ENCODE data around the gene TMEM270. TPM values are rescaled to one million over a fixed set of nuclear protein-coding genes. Genes with fewer than 3 reads are reported as not detected.
A peak's percentile ranks its signal among the peaks of the same experiment; 100 is the strongest.
"Not testable (repeated sequence)": the region's sequence is repeated elsewhere in the genome, so short reads cannot be mapped to it uniquely, and the experiment has no call there.

TMEM270 gene
- polyA plus RNA-seq, 3 donors, result not detected

DNA sequence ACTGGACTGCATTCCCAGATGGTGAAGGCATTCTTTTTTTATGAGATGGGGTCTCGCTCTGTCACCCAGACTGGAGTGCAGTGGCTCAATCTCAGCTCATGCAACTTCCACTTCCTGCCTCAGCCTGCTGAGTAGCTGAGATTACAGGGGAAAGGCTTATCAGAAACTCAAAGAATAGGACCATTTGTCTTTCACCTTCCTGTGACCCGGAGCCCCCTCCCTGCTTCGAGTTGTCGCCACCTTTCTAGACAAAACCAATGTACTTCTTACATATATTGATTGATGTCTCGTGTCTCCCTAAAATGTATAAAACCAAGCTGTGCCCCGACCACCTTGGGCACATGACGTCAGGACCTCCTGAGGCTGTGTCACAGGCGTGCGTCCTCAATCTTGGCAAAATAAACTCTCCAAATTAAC is 16.8 kb upstream of the TMEM270 start:
- H3K27me3 Mint-ChIP-seq (ENCODE audit: low read depth in 3 of 3), result peaks cover 9 to 16% (median 10%) of the 10 kb centered on the region in 3 donors
- Histone ChIP-seq H3K79me2 (ENCODE audit: insufficient read depth, low read length) (no peaks in the 10 kb centered on the region), H3K4me3 (replicated peaks in 1 of 3; ENCODE audit: low read depth in 2 of 3, low read length in 3 of 3) (peak overlapping the region in 1 of 3 experiments; percentile 31), H3K4me2 (replicated peaks; ENCODE audit: extremely low read depth, low read length, poor library complexity, severe bottlenecking) (peak overlapping the region; percentile 26), H3K4me1 (ENCODE audit: control insufficient read depth in 1 of 2, insufficient read depth in 2 of 2, low read length in 2 of 2) (peaks cover 55 to 56% of the 10 kb centered on the region in 2 donors), H3K27me3 (ENCODE audit: control insufficient read depth in 2 of 2, insufficient read depth in 2 of 2, low read length in 2 of 2) (no peaks in the 10 kb centered on the region), H2AFZ (ENCODE audit: insufficient read depth, low read depth, low read length, poor library complexity, severe bottlenecking) (no peak overlapping the region), H3K9me3 (replicated peaks in 1 of 2; ENCODE audit: control insufficient read depth in 1 of 2, insufficient read depth in 1 of 2, low read length in 2 of 2) (no peaks in the 10 kb centered on the region), H3K9ac (ENCODE audit: insufficient read depth, low read length, poor library complexity, severe bottlenecking) (no peak overlapping the region), H3K36me3 (replicated peaks in 1 of 2; ENCODE audit: control insufficient read depth in 1 of 2, insufficient read depth in 2 of 2, low read length in 2 of 2) (no peaks in the 10 kb centered on the region), H4K20me1 (ENCODE audit: insufficient read depth, low read length) (no peaks in the 10 kb centered on the region), H3K27ac (ENCODE audit: low read depth in 1 of 2, low read length in 2 of 2) (no peak overlapping the region)
- DNase-seq, result peak in 2 of 3 donors; percentile 29 to 32
- peak overlapping the region in 4 of 7 donors; percentile 21 to 80 (median 64) for H3K27ac Mint-ChIP-seq
- TF ChIP-seq, protein P1, sequence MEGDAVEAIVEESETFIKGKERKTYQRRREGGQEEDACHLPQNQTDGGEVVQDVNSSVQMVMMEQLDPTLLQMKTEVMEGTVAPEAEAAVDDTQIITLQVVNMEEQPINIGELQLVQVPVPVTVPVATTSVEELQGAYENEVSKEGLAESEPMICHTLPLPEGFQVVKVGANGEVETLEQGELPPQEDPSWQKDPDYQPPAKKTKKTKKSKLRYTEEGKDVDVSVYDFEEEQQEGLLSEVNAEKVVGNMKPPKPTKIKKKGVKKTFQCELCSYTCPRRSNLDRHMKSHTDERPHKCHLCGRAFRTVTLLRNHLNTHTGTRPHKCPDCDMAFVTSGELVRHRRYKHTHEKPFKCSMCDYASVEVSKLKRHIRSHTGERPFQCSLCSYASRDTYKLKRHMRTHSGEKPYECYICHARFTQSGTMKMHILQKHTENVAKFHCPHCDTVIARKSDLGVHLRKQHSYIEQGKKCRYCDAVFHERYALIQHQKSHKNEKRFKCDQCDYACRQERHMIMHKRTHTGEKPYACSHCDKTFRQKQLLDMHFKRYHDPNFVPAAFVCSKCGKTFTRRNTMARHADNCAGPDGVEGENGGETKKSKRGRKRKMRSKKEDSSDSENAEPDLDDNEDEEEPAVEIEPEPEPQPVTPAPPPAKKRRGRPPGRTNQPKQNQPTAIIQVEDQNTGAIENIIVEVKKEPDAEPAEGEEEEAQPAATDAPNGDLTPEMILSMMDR (IDR thresholded peaks at IDR 0.05), result no peak
- 7% methylated on average over 2 of the region's 9 CpGs for WGBS (ENCODE audit: insufficient coverage)
- H3K36me3 Mint-ChIP-seq, result no peaks in the 10 kb centered on the region
- H3K9me3 Mint-ChIP-seq, result no peaks in the 10 kb centered on the region
- H3K4me1 Mint-ChIP-seq, result peaks cover 41% of the 10 kb centered on the region
- intact Hi-C loops (cut with micrococcal nuclease), result no loop called here
- H3K4me3 Mint-ChIP-seq, result peak overlapping the region in 1 of 2 donors; percentile 70

DNA sequence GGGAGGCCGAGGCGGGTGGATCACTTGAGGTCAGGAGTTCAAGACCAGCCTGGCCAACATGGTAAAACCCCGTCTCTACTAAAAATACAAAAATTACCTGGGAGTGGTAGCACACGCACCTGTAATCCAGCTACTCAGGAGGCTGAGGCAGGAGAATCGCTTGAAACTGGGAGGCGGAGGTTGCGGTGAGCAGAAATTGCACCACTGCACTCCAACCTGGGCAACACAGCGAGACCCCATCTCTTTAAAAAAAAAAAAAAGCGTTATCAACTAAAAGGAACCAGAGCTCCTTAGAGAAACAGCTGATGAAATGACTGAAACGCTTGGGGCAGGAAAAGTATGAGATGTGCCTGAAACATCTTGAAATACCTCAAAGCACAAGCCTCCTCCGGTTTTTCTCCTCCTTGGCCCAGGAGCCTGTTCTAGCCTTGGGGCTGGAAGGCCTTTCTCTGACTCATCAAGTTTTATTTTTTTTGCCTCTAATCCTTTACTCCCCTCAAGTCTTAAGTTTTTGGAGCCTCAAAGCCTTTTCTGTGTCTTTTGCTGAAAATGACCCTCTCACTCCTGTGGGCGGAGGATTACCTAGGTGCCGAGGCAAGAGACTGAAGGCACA is 16.0 kb upstream of the TMEM270 start:
- Histone ChIP-seq H3K27ac (ENCODE audit: low read depth in 1 of 2, low read length in 2 of 2) (no peak overlapping the region), H3K79me2 (ENCODE audit: insufficient read depth, low read length) (no peaks in the 10 kb centered on the region), H3K9ac (ENCODE audit: insufficient read depth, low read length, poor library complexity, severe bottlenecking) (no peak overlapping the region), H3K9me3 (replicated peaks in 1 of 2; ENCODE audit: control insufficient read depth in 1 of 2, insufficient read depth in 1 of 2, low read length in 2 of 2) (no peaks in the 10 kb centered on the region), H4K20me1 (ENCODE audit: insufficient read depth, low read length) (no peaks in the 10 kb centered on the region), H3K4me3 (replicated peaks in 1 of 3; ENCODE audit: low read depth in 2 of 3, low read length in 3 of 3) (no peak overlapping the region), H3K4me2 (replicated peaks; ENCODE audit: extremely low read depth, low read length, poor library complexity, severe bottlenecking) (no peak overlapping the region), H3K27me3 (ENCODE audit: control insufficient read depth in 2 of 2, insufficient read depth in 2 of 2, low read length in 2 of 2) (no peaks in the 10 kb centered on the region), H2AFZ (ENCODE audit: insufficient read depth, low read depth, low read length, poor library complexity, severe bottlenecking) (no peak overlapping the region), H3K4me1 (ENCODE audit: control insufficient read depth in 1 of 2, insufficient read depth in 2 of 2, low read length in 2 of 2) (peaks cover 56 to 63% of the 10 kb centered on the region in 2 donors), H3K36me3 (replicated peaks in 1 of 2; ENCODE audit: control insufficient read depth in 1 of 2, insufficient read depth in 2 of 2, low read length in 2 of 2) (no peaks in the 10 kb centered on the region)
- DNase-seq, result no peak
- Mint-ChIP-seq H3K4me1 (peaks cover 47% of the 10 kb centered on the region), H3K9me3 (peaks cover 0 to 2% (median 0%) of the 10 kb centered on the region in 7 donors), H3K27ac (peak overlapping the region in 2 of 7 donors; percentile 25 to 48), H3K27me3 (ENCODE audit: low read depth in 3 of 3) (peaks cover 13 to 16% (median 15%) of the 10 kb centered on the region in 3 donors), H3K36me3 (no peaks in the 10 kb centered on the region), H3K4me3 (peak overlapping the region in 1 of 2 donors; percentile 15)
- 93% methylated on average over 6 of the region's 13 CpGs for WGBS (ENCODE audit: insufficient coverage)
- TF ChIP-seq, protein P1 (IDR thresholded peaks at IDR 0.05), result no peak
- intact Hi-C loops (cut with micrococcal nuclease), result no loop called here

DNA sequence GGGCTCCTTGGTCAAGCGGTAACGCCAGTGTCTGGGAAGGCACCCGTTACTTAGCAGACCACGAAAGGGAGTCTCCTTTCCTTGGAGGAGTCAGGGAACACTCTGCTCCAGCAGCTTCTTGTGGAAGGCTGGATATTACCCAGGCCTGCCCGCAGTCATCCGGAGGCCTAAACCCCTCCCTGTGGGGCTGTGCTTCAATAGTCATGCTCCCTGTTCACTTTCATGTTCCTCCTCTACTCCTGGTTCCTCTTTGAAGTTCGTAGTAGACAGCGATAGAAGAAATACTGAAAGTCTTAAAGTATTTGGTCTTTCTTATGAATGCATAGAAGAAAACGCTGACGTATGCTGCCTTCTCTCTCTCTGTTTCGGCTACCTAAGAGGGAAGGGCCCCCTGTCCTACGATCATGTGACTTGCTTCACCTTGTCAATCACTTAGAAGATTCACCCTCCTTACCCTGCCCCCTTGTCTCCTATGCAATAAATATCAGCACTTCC is 15.2 kb upstream of the TMEM270 start:
- intact Hi-C loops (cut with micrococcal nuclease); H4K20me1 ChIP-seq (ENCODE audit: insufficient read depth, low read length); H3K9me3 ChIP-seq (replicated peaks in 1 of 2; ENCODE audit: control insufficient read depth in 1 of 2, insufficient read depth in 1 of 2, low read length in 2 of 2); H3K79me2 ChIP-seq (ENCODE audit: insufficient read depth, low read length); H3K9me3 Mint-ChIP-seq; H3K27me3 ChIP-seq (ENCODE audit: control insufficient read depth in 2 of 2, insufficient read depth in 2 of 2, low read length in 2 of 2); H3K36me3 Mint-ChIP-seq; H3K36me3 ChIP-seq (replicated peaks in 1 of 2; ENCODE audit: control insufficient read depth in 1 of 2, insufficient read depth in 2 of 2, low read length in 2 of 2); H3K9ac ChIP-seq (ENCODE audit: insufficient read depth, low read length, poor library complexity, severe bottlenecking): not testable (repeated sequence)
- 42% methylated on average over 4 of the region's 12 CpGs for WGBS (ENCODE audit: insufficient coverage)
- peaks cover 55% of the 10 kb centered on the region for H3K4me1 Mint-ChIP-seq
- H3K27ac ChIP-seq (ENCODE audit: low read depth in 1 of 2, low read length in 2 of 2), result peak overlapping the region; percentile 42 to 61
- peak overlapping the region in 1 of 3 experiments; percentile 34 for H3K4me3 ChIP-seq (replicated peaks in 1 of 3; ENCODE audit: low read depth in 2 of 3, low read length in 3 of 3)
- H3K4me1 ChIP-seq (ENCODE audit: control insufficient read depth in 1 of 2, insufficient read depth in 2 of 2, low read length in 2 of 2), result peaks cover 62 to 71% of the 10 kb centered on the region in 2 donors
- H3K4me3 Mint-ChIP-seq, result peak overlapping the region; percentile 42 to 86
- peak overlapping the region; percentile 81 to 94 (median 89) for H3K27ac Mint-ChIP-seq
- peak overlapping the region; percentile 1 for H2AFZ ChIP-seq (ENCODE audit: insufficient read depth, low read depth, low read length, poor library complexity, severe bottlenecking)
- peak overlapping the region; percentile 34 for H3K4me2 ChIP-seq (replicated peaks; ENCODE audit: extremely low read depth, low read length, poor library complexity, severe bottlenecking)
- DNase-seq, result peak; percentile 52 to 72 (median 70)
- H3K27me3 Mint-ChIP-seq (ENCODE audit: low read depth in 3 of 3), result peaks cover 10 to 17% (median 13%) of the 10 kb centered on the region in 3 donors

All from CD14-positive monocyte (primary cell).